Keratinocyte (primary cell): ENCODE measurements around the gene PLSCR1. TPM values are rescaled to one million over a fixed set of nuclear protein-coding genes. Genes with fewer than 3 reads are reported as not detected.

Experiments
- DNase-seq: peaks from one replicate; pipeline ENCODE4 v3.0.0-alpha.2; 2011; ENCODE audit warnings: low read depth, missing footprints, low spot score
- FAIRE-seq: peaks from 2 replicates; lab custom pipeline; 2011; peaks lifted over from hg19 to GRCh38; lab: Jason Lieb, UNC
- H2AFZ ChIP-seq: 2 replicates; pipeline ENCODE4 v1.6.0; 2012; ENCODE audit warnings: low read length, control low read depth, inconsistent platforms; ENCODE audit not compliant: control insufficient read depth
- H3K27ac ChIP-seq: 2 replicates; pipeline ENCODE4 v1.5.1; 2011; ENCODE audit warnings: low read length; ENCODE audit not compliant: control insufficient read depth, insufficient read depth
- H3K27me3 ChIP-seq: 3 replicates; pipeline ENCODE4 v1.6.0; 2011; ENCODE audit warnings: low read length; ENCODE audit not compliant: control insufficient read depth, insufficient read depth; ENCODE audit errors: extremely low read depth
- H3K36me3 ChIP-seq, 2 experiments: 2 replicates in 1 of 2; 3 replicates in 1 of 2; pipeline ENCODE4 v1.5.1; 2011; ENCODE audit warnings: low read length in 2 of 2, mild to moderate bottlenecking in 1 of 2; ENCODE audit not compliant: control insufficient read depth in 2 of 2, insufficient read depth in 2 of 2; ENCODE audit errors: extremely low read depth in 1 of 2
- H3K4me1 ChIP-seq: 3 replicates; pipeline ENCODE4 v1.5.1; 2011; ENCODE audit warnings: low read length; ENCODE audit not compliant: control insufficient read depth, insufficient read depth; ENCODE audit errors: extremely low read depth
- H3K4me2 ChIP-seq: 3 replicates; pipeline ENCODE4 v1.6.0; 2011; ENCODE audit warnings: low read depth, low read length; ENCODE audit not compliant: control insufficient read depth, insufficient read depth; ENCODE audit errors: extremely low read depth
- H3K4me3 ChIP-seq, 3 experiments: fragments of 200-600 bp in 1 of 3; sonication (generic) in 1 of 3; 2 replicates in 2 of 3; 3 replicates in 1 of 3; pipeline ENCODE4 v1.5.1; 2011 to 2016; ENCODE audit warnings: low read length in 3 of 3, mild to moderate bottlenecking in 3 of 3, control low read depth in 2 of 3, inconsistent platforms in 1 of 3, low read depth in 1 of 3, mixed read lengths in 1 of 3, mixed run types in 1 of 3, moderate library complexity in 1 of 3; ENCODE audit not compliant: control insufficient read depth in 2 of 3, insufficient read depth in 2 of 3; ENCODE audit errors: extremely low read depth in 1 of 3
- H3K79me2 ChIP-seq: 2 replicates; pipeline ENCODE4 v1.6.0; 2012; ENCODE audit warnings: low read length; ENCODE audit not compliant: control insufficient read depth, insufficient read depth
- H3K9ac ChIP-seq: 3 replicates; pipeline ENCODE4 v1.6.0; 2011; ENCODE audit warnings: low read length; ENCODE audit not compliant: control insufficient read depth, insufficient read depth; ENCODE audit errors: extremely low read depth
- H3K9me1 ChIP-seq: 3 replicates; pipeline ENCODE4 v1.6.0; 2011; ENCODE audit warnings: low read length; ENCODE audit not compliant: control insufficient read depth, insufficient read depth; ENCODE audit errors: extremely low read depth
- H3K9me3 ChIP-seq: 2 replicates; pipeline ENCODE4 v1.5.1; 2012; ENCODE audit warnings: low read depth, low read length; ENCODE audit not compliant: control insufficient read depth
- H4K20me1 ChIP-seq: 3 replicates; pipeline ENCODE4 v1.6.0; 2011; ENCODE audit warnings: low read length; ENCODE audit not compliant: control insufficient read depth, insufficient read depth; ENCODE audit errors: extremely low read depth
- EZH2 ChIP-seq: IDR thresholded peaks from one replicate; pipeline ENCODE4 v1.6.1; 2012; ENCODE audit warnings: inconsistent platforms, mild to moderate bottlenecking, low read length, moderate library complexity
- dilution Hi-C: fragments of 300-500 bp; cut with MboI; formaldehyde crosslinking; loops from one replicate; pipeline ENCODE4 v1.7.0; 2020; ENCODE audit warnings: low sequenced_read_pairs; ENCODE audit not compliant: extremely low pct_ligation_motif_present
- polyA plus RNA-seq, 5 experiments: library from polyadenylated mRNA; depleted of rRNA in 3 of 5; stranded (reverse) in 3 of 5; stranded (forward) in 1 of 5; unstranded in 1 of 5; fragments of >200 nt; gene quantifications; 1 replicate in 1 of 5; 2 replicates in 3 of 5; 3 replicates in 1 of 5; pipeline versions ENCODE4 v1.2.1 to v1.2.3, GENCODE V29; 2011 to 2012; ENCODE audit warnings: missing spikeins in 2 of 5, low read depth in 1 of 5, low replicate concordance in 1 of 5
- TF ChIP-seq, protein P1 (sequence below), 3 experiments: IDR thresholded peaks in 1 of 3; conservative IDR thresholded peaks in 1 of 3; optimal IDR thresholded peaks in 1 of 3; 2 replicates in 2 of 3; 3 replicates in 1 of 3; pipeline versions ENCODE3 to v1.5.1; 2011; ENCODE audit warnings: low read length in 3 of 3, mild to moderate bottlenecking in 3 of 3, moderate library complexity in 2 of 3, control low read depth in 1 of 3, inconsistent platforms in 1 of 3; ENCODE audit not compliant: insufficient read depth in 2 of 3; ENCODE audit errors: extremely low read depth in 1 of 3

Gene PLSCR1
- polyA plus RNA-seq, 1 donor (not counting 4 experiments of a cell fraction or from before 2014, with no cell fraction given), result 77.6 TPM

DNA sequence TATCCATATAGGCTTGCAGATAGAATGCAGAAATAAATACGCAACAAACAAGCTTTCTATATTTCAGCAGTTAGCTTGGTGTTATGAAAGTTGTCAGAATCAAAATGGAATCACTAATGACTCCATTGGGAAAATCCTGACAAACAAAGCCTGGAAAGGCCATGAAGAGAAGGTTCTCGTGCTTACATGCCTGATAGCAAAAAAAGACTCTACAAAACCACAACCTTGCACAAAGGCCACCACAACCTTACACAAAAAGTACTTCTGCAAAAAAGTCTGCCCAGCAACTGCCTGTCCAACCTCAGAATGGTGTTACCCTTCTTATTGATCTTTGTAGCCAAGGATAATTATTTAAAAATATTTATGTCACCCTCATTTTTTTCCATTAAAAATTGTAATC, 14.4 kb upstream of the PLSCR1 start:
- Histone ChIP-seq H3K4me3 (no peak overlapping the region), H4K20me1 (no peaks in the 10 kb centered on the region), H3K79me2 (no peaks in the 10 kb centered on the region), H3K9ac (no peak overlapping the region), H3K4me1 (peaks cover 6% of the 10 kb centered on the region), H3K36me3 (no peaks in the 10 kb centered on the region), H3K27me3 (no peaks in the 10 kb centered on the region), H3K9me1 (no peaks in the 10 kb centered on the region), H3K27ac (no peak overlapping the region), H3K9me3 (no peaks in the 10 kb centered on the region), H3K4me2 (no peak overlapping the region), H2AFZ (no peak overlapping the region)
- TF ChIP-seq, protein P1, sequence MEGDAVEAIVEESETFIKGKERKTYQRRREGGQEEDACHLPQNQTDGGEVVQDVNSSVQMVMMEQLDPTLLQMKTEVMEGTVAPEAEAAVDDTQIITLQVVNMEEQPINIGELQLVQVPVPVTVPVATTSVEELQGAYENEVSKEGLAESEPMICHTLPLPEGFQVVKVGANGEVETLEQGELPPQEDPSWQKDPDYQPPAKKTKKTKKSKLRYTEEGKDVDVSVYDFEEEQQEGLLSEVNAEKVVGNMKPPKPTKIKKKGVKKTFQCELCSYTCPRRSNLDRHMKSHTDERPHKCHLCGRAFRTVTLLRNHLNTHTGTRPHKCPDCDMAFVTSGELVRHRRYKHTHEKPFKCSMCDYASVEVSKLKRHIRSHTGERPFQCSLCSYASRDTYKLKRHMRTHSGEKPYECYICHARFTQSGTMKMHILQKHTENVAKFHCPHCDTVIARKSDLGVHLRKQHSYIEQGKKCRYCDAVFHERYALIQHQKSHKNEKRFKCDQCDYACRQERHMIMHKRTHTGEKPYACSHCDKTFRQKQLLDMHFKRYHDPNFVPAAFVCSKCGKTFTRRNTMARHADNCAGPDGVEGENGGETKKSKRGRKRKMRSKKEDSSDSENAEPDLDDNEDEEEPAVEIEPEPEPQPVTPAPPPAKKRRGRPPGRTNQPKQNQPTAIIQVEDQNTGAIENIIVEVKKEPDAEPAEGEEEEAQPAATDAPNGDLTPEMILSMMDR (optimal IDR thresholded peaks at IDR 0.05 in 1 of 3, IDR thresholded peaks at IDR 0.05 in 1 of 3, conservative IDR thresholded peaks at IDR 0.05 in 1 of 3; ENCODE audit: extremely low read depth in 1 of 3, insufficient read depth in 2 of 3, low read length in 3 of 3), result no peak
- no peak for TF ChIP-seq EZH2
- dilution Hi-C loops, result no loop called here
- DNase-seq, result no peak
- no peak for FAIRE-seq

DNA sequence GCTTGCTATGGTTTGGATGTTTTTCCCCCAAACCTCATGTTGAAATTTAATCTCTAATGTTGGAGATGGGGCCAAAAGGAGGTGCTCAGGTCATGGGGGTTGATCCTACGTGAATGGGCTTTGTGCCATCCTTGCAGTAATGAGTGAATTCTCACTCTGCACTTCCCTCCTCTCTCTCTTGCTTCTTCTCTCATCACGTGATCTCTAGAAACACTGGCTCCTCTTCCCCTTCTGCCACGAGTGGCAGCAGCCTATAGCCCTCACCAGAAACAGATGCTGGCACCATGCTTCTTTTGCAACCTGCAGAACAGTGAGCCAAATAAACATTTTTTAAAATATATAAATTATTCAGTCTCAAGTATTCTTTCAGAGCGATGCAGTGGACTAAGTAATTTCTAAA, 13.3 kb upstream of the PLSCR1 start:
- Histone ChIP-seq H3K4me3 (no peak overlapping the region), H3K4me1 (peaks cover 6% of the 10 kb centered on the region), H3K9me3 (no peaks in the 10 kb centered on the region), H4K20me1 (no peaks in the 10 kb centered on the region), H3K36me3 (no peaks in the 10 kb centered on the region), H3K27me3 (no peaks in the 10 kb centered on the region), H3K79me2 (no peaks in the 10 kb centered on the region), H3K9me1 (no peaks in the 10 kb centered on the region), H2AFZ (no peak overlapping the region), H3K4me2 (no peak overlapping the region), H3K27ac (no peak overlapping the region), H3K9ac (no peak overlapping the region)
- FAIRE-seq, result no peak
- no peak for DNase-seq
- TF ChIP-seq, protein P1 (optimal IDR thresholded peaks at IDR 0.05 in 1 of 3, IDR thresholded peaks at IDR 0.05 in 1 of 3, conservative IDR thresholded peaks at IDR 0.05 in 1 of 3; ENCODE audit: extremely low read depth in 1 of 3, insufficient read depth in 2 of 3, low read length in 3 of 3), result no peak
- TF ChIP-seq EZH2, result no peak
- dilution Hi-C loops, result no loop called here
